Fibroblast of lung (primary cell): ENCODE data around the gene MMP15. TPM values are rescaled to one million over a fixed set of nuclear protein-coding genes. Genes with fewer than 3 reads are reported as not detected.
"Not testable (repeated sequence)": the region's sequence is repeated elsewhere in the genome, so short reads cannot be mapped to it uniquely, and the experiment has no call there.

Experiments used
- DNase-seq, 2 donors: peaks; one replicate each; pipeline versions ENCODE4 v3.0.0 to v3.0.0-alpha.2; 2010; ENCODE audit warnings: low read depth in 2 of 2
- H2AFZ ChIP-seq: 2 replicates; pipeline ENCODE4 v1.5.1; 2012; ENCODE audit warnings: low read length, control low read depth, inconsistent platforms
- H3K27ac ChIP-seq: 2 replicates; pipeline ENCODE4 v1.5.1; 2011; ENCODE audit warnings: low read length, control low read depth; ENCODE audit not compliant: insufficient read depth
- H3K27me3 ChIP-seq: 2 replicates; pipeline ENCODE4 v1.5.1; 2011; ENCODE audit warnings: mild to moderate bottlenecking, low read length; ENCODE audit not compliant: control insufficient read depth, insufficient read depth
- H3K36me3 ChIP-seq: 2 replicates; pipeline ENCODE4 v1.5.1; 2011; ENCODE audit warnings: low read length; ENCODE audit not compliant: control insufficient read depth, insufficient read depth
- H3K4me1 ChIP-seq: 2 replicates; pipeline ENCODE4 v1.5.1; 2011; ENCODE audit warnings: low read length; ENCODE audit not compliant: control insufficient read depth, insufficient read depth; ENCODE audit errors: extremely low read depth
- H3K4me2 ChIP-seq: 2 replicates; pipeline ENCODE4 v1.5.1; 2011; ENCODE audit warnings: low read length, control low read depth; ENCODE audit not compliant: insufficient read depth; ENCODE audit errors: extremely low read depth
- H3K4me3 ChIP-seq, 4 experiments: fragments of 200-600 bp in 1 of 4; sonication (generic) in 1 of 4; replicated peaks in 1 of 4; 2 replicates each; pipeline ENCODE4 v1.5.1; 2011 to 2016; ENCODE audit warnings: low read length in 4 of 4, low read depth in 3 of 4, mild to moderate bottlenecking in 3 of 4, control low read depth in 2 of 4, inconsistent platforms in 1 of 4, mixed read lengths in 1 of 4; ENCODE audit not compliant: insufficient read depth in 1 of 4; ENCODE audit errors: control extremely low read depth in 1 of 4
- H3K79me2 ChIP-seq: 2 replicates; pipeline ENCODE4 v1.5.1; 2012; ENCODE audit warnings: mild to moderate bottlenecking, low read length, inconsistent platforms; ENCODE audit not compliant: control insufficient read depth, insufficient read depth
- H3K9ac ChIP-seq: 2 replicates; pipeline ENCODE4 v1.5.1; 2011; ENCODE audit warnings: mild to moderate bottlenecking, low read length, control low read depth; ENCODE audit not compliant: insufficient read depth
- H3K9me3 ChIP-seq: 2 replicates; pipeline ENCODE4 v1.5.1; 2012; ENCODE audit warnings: low read depth, low read length; ENCODE audit not compliant: control insufficient read depth, insufficient read depth
- H4K20me1 ChIP-seq: 2 replicates; pipeline ENCODE4 v1.5.1; 2011; ENCODE audit warnings: low read length; ENCODE audit not compliant: control insufficient read depth, insufficient read depth; ENCODE audit errors: extremely low read depth
- EZH2 ChIP-seq: IDR thresholded peaks from 2 replicates; pipeline ENCODE4 v1.5.1; 2012; ENCODE audit warnings: low read length, control low read depth, mild to moderate bottlenecking; ENCODE audit errors: missing control alignments
- polyA plus RNA-seq, 2 donors: library from polyadenylated mRNA; depleted of rRNA in 1 of 2; stranded (reverse) in 1 of 2; unstranded in 1 of 2; fragments of >200 nt; gene quantifications; 2 replicates each; pipeline ENCODE4 v1.2.1, GENCODE V29; 2011 to 2012; ENCODE audit warnings: missing spikeins in 1 of 2
- total RNA-seq: library from RNA; depleted of rRNA; stranded (reverse); fragments of >200 nt; gene quantifications from 2 replicates; pipeline ENCODE4 v1.2.1, GENCODE V29; 2014
- TF ChIP-seq, protein P1 (sequence below), 2 donors: IDR thresholded peaks in 1 of 2; conservative IDR thresholded peaks in 1 of 2; 1 replicate in 1 of 2; 2 replicates in 1 of 2; pipeline ENCODE4 v1.5.1; 2011 to 2012; ENCODE audit warnings: low read length in 2 of 2, control low read depth in 1 of 2, inconsistent platforms in 1 of 2, low read depth in 1 of 2, mild to moderate bottlenecking in 1 of 2

MMP15 gene
- total and polyA plus RNA-seq, 2 donors (not counting 1 experiment from before 2014, with no cell fraction given): 0.74 to 6.4 TPM

DNA sequence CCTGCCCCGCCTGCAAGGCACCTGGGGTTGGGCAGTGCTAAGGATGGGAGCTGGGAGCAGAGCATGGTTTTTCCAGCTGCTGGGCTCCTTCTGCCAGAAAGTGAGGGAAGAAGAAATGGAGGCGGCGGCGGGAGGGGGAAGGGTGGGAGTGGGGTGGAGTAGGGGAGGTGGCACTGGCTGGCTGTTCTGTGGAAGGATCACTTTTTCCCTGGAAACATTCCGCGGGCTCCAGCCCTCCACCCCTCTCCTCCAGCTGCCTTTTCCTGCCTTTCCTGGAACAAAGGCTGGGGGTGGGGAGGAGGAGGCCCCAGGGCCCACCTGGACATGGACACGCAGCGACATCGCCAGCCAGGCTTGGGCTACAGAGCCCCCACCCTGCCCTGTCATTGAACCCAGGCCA, 62.5 kb downstream of the MMP15 start:
- H2AFZ ChIP-seq: no peak overlapping the region
- H3K4me3 ChIP-seq: no peak overlapping the region

DNA sequence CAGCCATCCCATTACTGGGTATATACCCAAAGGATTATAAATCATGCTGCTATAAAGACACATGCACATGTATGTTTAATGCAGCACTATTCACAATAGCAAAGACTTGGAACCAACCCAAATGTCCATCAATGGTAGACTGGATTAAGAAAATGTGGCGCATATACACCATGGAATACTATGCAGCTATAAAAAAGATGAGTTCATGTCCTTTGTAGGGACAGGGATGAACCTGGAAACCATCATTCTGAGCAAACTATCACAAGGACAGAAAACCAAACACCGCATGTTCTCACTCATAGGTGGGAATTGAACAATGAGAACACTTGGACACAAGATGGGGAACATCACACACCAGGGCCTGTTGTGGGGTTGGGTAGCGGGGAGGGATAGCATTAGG, 64.8 kb downstream of the MMP15 start:
- H4K20me1 ChIP-seq, H3K9ac ChIP-seq, H3K27ac ChIP-seq, H3K4me2 ChIP-seq, H3K36me3 ChIP-seq, H2AFZ ChIP-seq, H3K4me3 ChIP-seq, H3K27me3 ChIP-seq, H3K4me1 ChIP-seq, H3K79me2 ChIP-seq, H3K9me3 ChIP-seq, DNase-seq: not testable (repeated sequence)

More for the DNA sequence above, 62.5 kb downstream of the MMP15 start:
- Histone ChIP-seq H3K36me3 (no peaks in the 10 kb centered on the region), H4K20me1 (no peaks in the 10 kb centered on the region), H3K9me3 (no peaks in the 10 kb centered on the region), H3K27ac (no peak overlapping the region), H3K4me1 (no peaks in the 10 kb centered on the region), H3K4me2 (no peak overlapping the region), H3K27me3 (no peaks in the 10 kb centered on the region), H3K9ac (no peak overlapping the region), H3K79me2 (no peaks in the 10 kb centered on the region)
- TF ChIP-seq, protein P1, sequence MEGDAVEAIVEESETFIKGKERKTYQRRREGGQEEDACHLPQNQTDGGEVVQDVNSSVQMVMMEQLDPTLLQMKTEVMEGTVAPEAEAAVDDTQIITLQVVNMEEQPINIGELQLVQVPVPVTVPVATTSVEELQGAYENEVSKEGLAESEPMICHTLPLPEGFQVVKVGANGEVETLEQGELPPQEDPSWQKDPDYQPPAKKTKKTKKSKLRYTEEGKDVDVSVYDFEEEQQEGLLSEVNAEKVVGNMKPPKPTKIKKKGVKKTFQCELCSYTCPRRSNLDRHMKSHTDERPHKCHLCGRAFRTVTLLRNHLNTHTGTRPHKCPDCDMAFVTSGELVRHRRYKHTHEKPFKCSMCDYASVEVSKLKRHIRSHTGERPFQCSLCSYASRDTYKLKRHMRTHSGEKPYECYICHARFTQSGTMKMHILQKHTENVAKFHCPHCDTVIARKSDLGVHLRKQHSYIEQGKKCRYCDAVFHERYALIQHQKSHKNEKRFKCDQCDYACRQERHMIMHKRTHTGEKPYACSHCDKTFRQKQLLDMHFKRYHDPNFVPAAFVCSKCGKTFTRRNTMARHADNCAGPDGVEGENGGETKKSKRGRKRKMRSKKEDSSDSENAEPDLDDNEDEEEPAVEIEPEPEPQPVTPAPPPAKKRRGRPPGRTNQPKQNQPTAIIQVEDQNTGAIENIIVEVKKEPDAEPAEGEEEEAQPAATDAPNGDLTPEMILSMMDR (conservative IDR thresholded peaks at IDR 0.05 in 1 of 2, IDR thresholded peaks at IDR 0.05 in 1 of 2; ENCODE audit: low read depth in 1 of 2, low read length in 2 of 2): no peak
- no peak for TF ChIP-seq EZH2
- no peak for DNase-seq

GRCh38 chr16:58094026-58094425, 68.5 kb downstream of the MMP15 start:
- H3K4me3 ChIP-seq: no peak overlapping the region
- no peaks in the 10 kb centered on the region for H3K79me2 ChIP-seq
- H4K20me1 ChIP-seq: no peaks in the 10 kb centered on the region
- H3K4me1 ChIP-seq: no peaks in the 10 kb centered on the region
- no peaks in the 10 kb centered on the region for H3K27me3 ChIP-seq
- no peaks in the 10 kb centered on the region for H3K36me3 ChIP-seq
- H3K27ac ChIP-seq: no peak overlapping the region
- H3K4me2 ChIP-seq: no peak overlapping the region
- no peak for DNase-seq
- no peak overlapping the region for H2AFZ ChIP-seq
- H3K9me3 ChIP-seq: no peaks in the 10 kb centered on the region
- H3K9ac ChIP-seq: no peak overlapping the region
- TF ChIP-seq, protein P1 (conservative IDR thresholded peaks at IDR 0.05 in 1 of 2, IDR thresholded peaks at IDR 0.05 in 1 of 2; ENCODE audit: low read depth in 1 of 2, low read length in 2 of 2): no peak
- TF ChIP-seq EZH2: no peak
